T-helper 1 cell treated with Interleukin-12 subunit alpha and Interleukin-12 subunit beta and Interleukin-4 antibody, amounts not matched to agents 30 μg/mL and 1 μg/mL, for 36 hours (primary cell): ENCODE data around the gene MKI67.

ENCODE experiments used
- H3K27ac Mint-ChIP-seq: one replicate; pipeline ENCODE4 v1.8.0; 2021; ENCODE audit warnings: mild to moderate bottlenecking, mixed read lengths
- H3K27me3 Mint-ChIP-seq: one replicate; pipeline ENCODE4 v1.8.0; 2021; ENCODE audit warnings: low read depth, mixed read lengths
- H3K36me3 Mint-ChIP-seq: one replicate; pipeline ENCODE4 v1.8.0; 2021; ENCODE audit warnings: low read depth, mixed read lengths
- H3K4me1 Mint-ChIP-seq: one replicate; pipeline ENCODE4 v1.8.0; 2021; ENCODE audit warnings: low read depth, mixed read lengths
- H3K4me3 Mint-ChIP-seq: one replicate; pipeline ENCODE4 v1.8.0; 2021; ENCODE audit warnings: mild to moderate bottlenecking, moderate library complexity, mixed read lengths
- H3K9me3 Mint-ChIP-seq: one replicate; pipeline ENCODE4 v1.8.0; 2021; ENCODE audit warnings: mixed read lengths

MKI67 gene

DNA sequence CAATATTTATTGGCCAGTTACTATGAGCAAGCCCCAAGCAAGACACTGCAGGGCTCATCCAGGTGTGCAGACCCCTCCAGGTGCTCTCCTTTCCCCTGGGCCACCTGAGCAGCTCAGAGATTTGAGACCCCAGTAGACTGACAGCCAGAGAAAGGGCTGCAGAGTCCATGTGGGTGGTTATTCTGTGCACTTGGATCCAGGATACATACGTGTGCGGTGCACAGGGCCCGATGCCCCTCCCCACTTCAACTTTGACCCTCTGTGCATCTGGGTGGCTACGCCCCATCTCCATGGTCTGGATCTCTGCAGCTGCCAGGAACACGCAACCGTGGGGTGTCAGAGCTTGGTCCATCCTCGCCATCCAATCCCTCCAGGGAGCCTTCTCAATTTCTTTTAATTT lies 72.9 kb downstream of the MKI67 start:
- Mint-ChIP-seq H3K27ac (no peak overlapping the region), H3K36me3 (peaks cover 63% of the 10 kb centered on the region), H3K27me3 (no peaks in the 10 kb centered on the region), H3K4me3 (no peak overlapping the region), H3K4me1 (peaks cover 31% of the 10 kb centered on the region), H3K9me3 (no peaks in the 10 kb centered on the region)

DNA sequence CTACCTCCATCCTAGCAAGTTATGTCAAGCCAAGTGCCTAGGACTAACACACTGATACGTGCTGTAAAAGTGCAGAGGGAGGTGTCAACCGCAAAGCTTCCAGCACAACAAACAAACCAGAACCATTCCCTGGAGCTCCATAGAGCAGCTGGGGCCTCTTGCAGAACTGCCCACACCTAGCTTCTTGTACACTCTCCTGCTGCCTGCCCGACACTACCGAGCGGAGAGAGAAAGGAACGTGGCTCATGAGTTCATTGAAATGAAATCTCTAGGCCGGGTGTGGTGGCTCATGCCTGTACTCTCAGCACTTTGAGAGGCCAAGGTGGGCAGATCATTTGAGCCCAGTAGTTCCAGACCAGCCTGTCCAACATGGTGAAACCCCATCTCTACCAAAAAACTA lies 73.5 kb downstream of the MKI67 start:
- Mint-ChIP-seq H3K4me3 (no peak overlapping the region), H3K36me3 (peaks cover 62% of the 10 kb centered on the region), H3K9me3 (no peaks in the 10 kb centered on the region), H3K27me3 (no peaks in the 10 kb centered on the region), H3K27ac (no peak overlapping the region), H3K4me1 (peaks cover 38% of the 10 kb centered on the region)

DNA sequence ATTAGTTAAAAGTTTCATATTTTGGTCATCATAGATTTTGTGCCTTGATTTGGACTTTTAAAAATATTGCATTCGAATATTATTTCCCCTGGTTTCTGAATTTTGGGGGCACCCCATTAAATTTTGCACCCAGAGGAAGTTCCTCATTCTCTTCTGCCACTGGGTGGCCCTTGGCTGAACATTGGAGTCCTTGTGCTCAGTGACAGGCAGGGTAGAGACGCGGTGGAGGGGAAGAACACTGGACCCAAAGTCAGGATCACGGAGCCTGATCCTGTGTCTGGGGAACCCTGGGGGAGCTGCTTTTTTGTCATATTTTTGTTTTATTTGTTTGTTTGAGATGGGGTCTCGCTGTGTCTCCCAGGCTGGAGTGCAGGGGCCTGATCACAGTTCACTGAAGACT lies 74.7 kb downstream of the MKI67 start:
- Mint-ChIP-seq H3K4me3 (no peak overlapping the region), H3K27me3 (no peaks in the 10 kb centered on the region), H3K9me3 (no peaks in the 10 kb centered on the region), H3K4me1 (peaks cover 39% of the 10 kb centered on the region), H3K36me3 (peaks cover 58% of the 10 kb centered on the region), H3K27ac (no peak overlapping the region)

DNA sequence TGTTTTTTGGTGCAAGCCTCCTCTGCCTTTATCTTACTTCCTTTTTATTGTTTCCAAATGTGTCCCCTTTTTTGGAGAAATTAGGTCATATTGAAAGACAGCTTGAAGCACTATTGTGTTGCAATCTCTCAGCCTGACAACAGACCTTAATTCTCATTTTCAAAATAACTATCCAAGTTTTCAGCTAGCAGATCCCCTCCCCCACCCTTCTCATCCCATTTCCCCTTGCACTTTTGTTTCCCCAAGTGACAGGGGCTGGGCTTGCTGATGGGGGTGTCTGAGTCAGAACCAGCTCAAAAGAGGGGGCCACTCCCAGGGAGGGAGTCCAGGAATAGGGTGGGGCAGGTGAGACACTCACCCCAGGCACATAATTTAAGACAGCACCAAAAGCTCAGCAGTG lies 75.3 kb downstream of the MKI67 start:
- Mint-ChIP-seq H3K4me3 (no peak overlapping the region), H3K9me3 (no peaks in the 10 kb centered on the region), H3K4me1 (peaks cover 40% of the 10 kb centered on the region), H3K36me3 (peaks cover 52% of the 10 kb centered on the region), H3K27ac (peak overlapping the region; percentile 45), H3K27me3 (no peaks in the 10 kb centered on the region)

DNA sequence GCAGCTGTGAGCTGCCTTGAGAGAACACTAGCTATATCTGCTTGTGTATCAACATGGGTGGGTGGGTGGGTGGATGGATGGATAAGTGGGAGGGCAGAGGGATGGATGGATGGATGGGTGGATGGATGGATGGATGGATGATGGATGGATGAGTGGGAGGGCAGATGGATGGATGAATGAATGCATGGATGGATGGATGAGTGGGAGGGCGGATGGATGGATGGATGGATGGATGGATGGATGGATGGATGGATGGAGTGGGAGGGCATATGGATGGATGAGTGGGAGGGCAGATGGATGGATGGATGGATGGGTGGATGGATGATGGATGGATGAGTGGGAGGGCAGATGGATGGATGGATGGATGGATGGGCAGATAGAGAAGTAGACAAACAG lies 76.1 kb downstream of the MKI67 start:
- H3K27me3 Mint-ChIP-seq, result no peaks in the 10 kb centered on the region
- peak overlapping the region; percentile 7 for H3K4me3 Mint-ChIP-seq
- no peak overlapping the region for H3K27ac Mint-ChIP-seq
- peaks cover 40% of the 10 kb centered on the region for H3K4me1 Mint-ChIP-seq
- no peaks in the 10 kb centered on the region for H3K9me3 Mint-ChIP-seq
- peaks cover 44% of the 10 kb centered on the region for H3K36me3 Mint-ChIP-seq

DNA sequence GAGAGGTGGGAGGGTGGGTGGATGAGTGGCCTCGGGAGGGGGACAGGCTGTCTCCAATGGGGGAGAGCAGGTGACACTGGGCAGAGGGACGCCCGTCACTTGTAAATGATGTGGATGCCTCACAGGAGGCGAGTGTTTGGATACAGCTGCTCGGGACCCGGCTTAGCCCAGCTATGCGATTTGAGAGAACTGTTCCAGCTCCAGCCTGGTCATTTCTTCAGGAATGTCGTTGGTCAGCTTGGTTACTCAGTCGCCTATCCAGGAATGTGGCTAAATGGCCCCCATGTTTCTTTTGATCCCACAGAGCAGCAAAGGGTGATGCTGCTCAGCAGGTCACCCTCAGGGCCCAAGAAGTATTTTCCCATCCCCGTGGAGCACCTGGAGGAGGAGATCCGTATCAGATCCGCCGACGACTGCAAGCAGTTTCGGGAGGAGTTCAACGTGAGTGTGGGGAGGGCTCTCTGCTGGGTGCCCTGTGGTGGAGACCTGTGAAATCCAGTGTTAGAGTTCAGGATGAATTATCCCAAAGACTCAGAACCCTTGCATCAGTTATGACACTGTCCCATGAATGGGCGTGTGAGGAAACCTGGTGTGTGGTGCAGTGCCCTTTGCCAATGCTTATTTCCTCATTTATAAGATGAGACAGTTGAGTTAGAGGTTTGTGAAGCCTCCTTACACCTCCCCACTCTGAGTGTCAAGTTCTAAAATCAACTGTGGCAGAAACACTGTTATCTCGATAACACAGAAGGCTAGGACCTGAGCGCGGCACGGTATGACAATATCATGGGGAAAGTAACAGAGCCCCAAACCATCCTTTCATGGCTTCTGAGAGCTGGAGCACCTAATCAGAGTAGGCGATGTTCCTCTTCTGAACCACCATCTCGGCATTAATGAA lies 76.8 kb downstream of the MKI67 start:
- Mint-ChIP-seq H3K27me3 (no peaks in the 10 kb centered on the region), H3K4me3 (no peak overlapping the region), H3K36me3 (peaks cover 39% of the 10 kb centered on the region), H3K4me1 (peaks cover 40% of the 10 kb centered on the region), H3K27ac (peak overlapping the region; percentile 95), H3K9me3 (no peaks in the 10 kb centered on the region)

DNA sequence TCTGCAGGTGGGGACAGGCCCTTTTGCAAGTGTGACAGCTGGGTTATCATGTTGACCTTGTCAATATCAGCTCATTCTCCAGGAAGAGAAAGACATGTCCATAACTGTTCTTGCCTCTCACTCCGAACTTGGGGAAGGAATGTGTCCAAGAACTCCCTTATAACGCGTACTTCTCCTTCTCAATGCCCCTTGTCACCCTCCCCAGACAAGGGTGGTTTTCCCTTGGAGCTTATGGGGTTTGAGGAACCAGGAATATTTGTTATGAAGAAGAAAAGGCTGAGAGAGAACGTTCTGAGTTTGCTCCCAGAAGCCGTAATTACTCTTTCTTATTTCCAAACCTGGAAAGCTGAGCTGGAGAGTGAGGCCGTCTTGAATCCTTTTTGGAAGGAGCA lies 77.4 kb downstream of the MKI67 start:
- Mint-ChIP-seq H3K36me3 (peaks cover 35% of the 10 kb centered on the region), H3K9me3 (no peaks in the 10 kb centered on the region), H3K4me3 (peak overlapping the region; percentile 87), H3K4me1 (peaks cover 40% of the 10 kb centered on the region), H3K27ac (peak overlapping the region; percentile 95), H3K27me3 (no peaks in the 10 kb centered on the region)

DNA sequence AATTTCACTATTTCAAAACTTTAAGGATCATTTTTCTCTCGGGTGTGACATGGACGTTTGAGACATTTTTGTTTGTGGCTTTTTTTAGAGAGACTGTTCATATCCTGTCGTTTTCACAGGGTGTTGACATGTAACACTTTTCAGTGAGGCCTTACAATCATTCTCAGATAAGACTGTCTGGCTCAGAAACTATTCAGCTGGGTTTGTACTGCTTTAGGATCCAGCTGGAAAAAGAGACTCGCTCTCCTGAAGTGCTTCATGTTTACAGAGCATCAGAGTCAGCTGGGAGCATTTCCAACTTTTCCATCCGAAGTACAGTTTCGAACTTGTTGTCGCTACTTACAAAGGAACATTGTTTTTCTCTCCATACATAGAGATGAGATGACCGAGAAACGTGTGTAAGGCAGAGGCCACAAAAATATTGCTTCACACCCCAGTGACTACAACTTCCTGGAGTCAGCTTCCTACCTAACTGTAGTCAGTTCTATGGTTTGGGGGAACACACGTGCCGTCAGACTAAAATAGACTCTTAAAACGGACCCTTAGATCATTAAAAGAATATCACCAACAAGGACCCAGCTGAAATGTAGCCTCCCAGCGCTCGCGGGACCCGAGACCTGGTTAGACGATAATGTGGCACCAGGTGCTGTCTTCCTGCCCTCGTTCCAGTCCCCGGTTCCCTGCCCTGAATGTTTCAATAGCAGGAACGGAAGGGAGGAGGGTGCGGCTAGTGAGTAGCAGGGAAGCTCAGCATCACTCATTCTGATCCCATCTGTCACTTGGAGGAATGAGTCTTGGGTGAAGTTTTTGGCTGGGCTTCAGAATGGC lies 78.0 kb downstream of the MKI67 start:
- no peaks in the 10 kb centered on the region for H3K27me3 Mint-ChIP-seq
- no peaks in the 10 kb centered on the region for H3K9me3 Mint-ChIP-seq
- peak overlapping the region; percentile 95 for H3K27ac Mint-ChIP-seq
- peaks cover 40% of the 10 kb centered on the region for H3K4me1 Mint-ChIP-seq
- peak overlapping the region; percentile 87 for H3K4me3 Mint-ChIP-seq
- H3K36me3 Mint-ChIP-seq, result peaks cover 34% of the 10 kb centered on the region

DNA sequence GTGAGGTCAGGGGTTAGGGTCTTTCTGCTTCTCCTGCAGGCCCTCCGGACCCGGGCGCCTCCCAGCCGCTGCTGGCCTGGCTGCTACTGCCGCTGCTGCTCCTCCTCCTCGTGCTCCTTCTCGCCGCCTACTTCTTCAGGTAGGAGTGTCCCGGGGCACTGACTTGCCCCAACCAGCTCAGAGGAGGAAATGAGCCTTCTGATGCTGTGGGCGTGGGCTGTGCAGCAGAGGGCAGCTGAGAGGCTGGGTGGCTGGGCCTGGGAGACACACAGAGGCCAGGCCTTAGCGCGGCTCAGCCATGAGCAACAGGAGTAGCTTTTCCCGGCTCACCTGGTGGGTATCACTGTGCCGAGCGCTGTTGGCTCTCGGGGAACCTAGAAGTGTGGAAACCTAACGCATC lies 78.9 kb downstream of the MKI67 start:
- H3K36me3 Mint-ChIP-seq, result peaks cover 29% of the 10 kb centered on the region
- H3K9me3 Mint-ChIP-seq, result no peaks in the 10 kb centered on the region
- peak overlapping the region; percentile 95 for H3K27ac Mint-ChIP-seq
- H3K4me1 Mint-ChIP-seq, result peaks cover 37% of the 10 kb centered on the region
- H3K4me3 Mint-ChIP-seq, result peak overlapping the region; percentile 87
- H3K27me3 Mint-ChIP-seq, result no peaks in the 10 kb centered on the region

DNA sequence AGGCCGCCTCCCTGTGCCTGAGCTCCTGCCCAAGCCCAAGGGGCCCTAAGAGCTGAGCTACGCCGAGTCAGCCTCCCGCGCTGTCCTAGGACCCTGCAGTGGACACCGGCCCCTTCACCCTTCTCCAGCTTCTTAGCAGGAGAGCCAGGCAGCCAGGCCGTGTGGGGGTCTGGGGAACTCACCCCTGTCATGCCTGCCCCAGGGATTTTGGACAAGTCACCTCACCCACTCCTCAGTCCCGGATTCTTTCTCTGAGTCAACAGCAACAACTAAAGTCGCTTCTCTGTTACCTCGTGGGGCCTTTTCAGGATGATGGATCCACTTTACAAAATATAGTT lies 79.3 kb downstream of the MKI67 start:
- no peaks in the 10 kb centered on the region for H3K27me3 Mint-ChIP-seq

More for the DNA sequence above, 79.3 kb downstream of the MKI67 start:
- Mint-ChIP-seq H3K36me3 (peaks cover 26% of the 10 kb centered on the region), H3K27ac (peak overlapping the region; percentile 95), H3K4me3 (peak overlapping the region; percentile 87), H3K4me1 (peaks cover 37% of the 10 kb centered on the region), H3K9me3 (no peaks in the 10 kb centered on the region)
